Suppressor macrophage (primary cell): ENCODE data around the gene LHFPL3.
"Not testable (repeated sequence)": the region's sequence is repeated elsewhere in the genome, so short reads cannot be mapped to it uniquely, and the experiment has no call there.

Experiments
- DNase-seq, 4 experiments: peaks; one replicate each; pipeline ENCODE4 v3.0.0-alpha.2; 2020 to 2022

Gene LHFPL3

DNA sequence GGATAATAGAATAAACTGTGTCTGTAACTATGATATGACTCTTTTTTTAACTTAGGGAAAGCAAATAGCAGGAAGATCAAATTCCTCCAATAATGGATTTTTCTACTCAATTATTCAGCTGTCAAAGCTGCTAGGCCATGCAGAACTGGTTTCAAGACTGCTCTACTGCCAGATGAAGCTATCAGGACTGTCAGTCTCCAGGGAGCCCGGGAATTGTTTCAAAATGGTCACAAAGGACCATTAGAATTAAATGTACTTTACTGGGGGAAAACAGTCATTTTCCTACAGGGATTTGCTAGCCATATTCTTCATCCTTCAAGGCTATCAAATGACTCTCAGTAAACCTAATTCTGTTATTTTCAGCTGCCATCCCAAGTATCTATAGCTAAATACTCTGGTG lies 276.3 kb downstream of the LHFPL3 start:
- no peak for DNase-seq

DNA sequence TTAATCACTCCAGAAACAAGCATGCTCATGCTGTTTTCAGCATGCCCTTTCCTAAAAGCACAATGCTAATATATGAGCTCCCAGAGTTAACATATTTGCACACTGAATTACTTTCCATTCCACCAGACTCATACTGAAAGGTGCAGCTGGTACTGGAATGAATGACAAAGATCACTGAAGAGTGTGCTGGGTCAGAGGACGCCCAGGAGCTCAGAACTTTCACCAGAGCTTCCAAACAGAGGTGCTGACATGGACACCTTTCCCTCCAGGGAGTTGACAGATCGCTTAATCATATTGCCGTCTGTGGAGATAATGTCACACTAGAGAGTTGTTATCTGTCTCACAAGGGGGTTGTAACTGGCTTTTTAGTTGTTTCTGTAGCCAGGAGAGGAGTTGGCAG lies 292.9 kb downstream of the LHFPL3 start:
- DNase-seq, result no peak

DNA sequence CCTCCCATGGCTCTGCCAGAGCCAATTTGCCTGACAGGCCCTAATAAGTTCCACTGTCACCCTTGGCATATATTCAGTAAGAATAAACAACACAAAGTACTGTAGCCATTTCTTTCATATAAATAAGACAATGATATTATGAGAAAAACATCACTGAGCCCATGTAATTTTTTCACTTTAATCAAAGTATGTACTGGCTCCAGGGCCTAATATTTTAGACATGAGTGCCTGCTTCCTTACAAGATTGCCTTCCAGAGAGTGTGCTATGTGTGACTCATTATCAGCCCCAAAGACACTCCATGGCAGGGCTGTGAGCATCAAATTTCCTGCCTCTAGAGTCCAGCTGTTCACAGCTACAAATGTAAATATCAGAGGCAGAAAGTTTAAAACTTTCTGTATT lies 297.6 kb downstream of the LHFPL3 start:
- DNase-seq, result no peak

DNA sequence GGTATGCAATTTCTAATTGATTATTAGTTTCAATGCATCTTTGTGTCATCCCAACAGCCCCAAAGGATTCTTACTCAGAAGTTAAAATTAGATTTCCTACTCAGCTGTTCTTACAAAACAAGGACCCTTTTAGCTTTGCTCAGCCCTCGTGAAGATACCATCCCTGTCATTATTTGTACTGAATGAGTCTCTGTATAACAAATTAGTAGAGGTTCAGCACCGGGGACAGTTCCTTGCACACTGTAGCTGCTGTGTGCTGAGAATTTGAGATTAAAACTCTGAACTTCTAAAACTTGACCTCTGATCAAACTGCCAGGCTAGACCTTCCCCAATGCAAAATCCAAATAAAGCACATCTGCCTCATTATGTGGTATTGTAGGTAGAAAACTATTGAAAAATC lies 299.1 kb downstream of the LHFPL3 start:
- DNase-seq, result peak; percentile 15 to 49 (median 28)

DNA sequence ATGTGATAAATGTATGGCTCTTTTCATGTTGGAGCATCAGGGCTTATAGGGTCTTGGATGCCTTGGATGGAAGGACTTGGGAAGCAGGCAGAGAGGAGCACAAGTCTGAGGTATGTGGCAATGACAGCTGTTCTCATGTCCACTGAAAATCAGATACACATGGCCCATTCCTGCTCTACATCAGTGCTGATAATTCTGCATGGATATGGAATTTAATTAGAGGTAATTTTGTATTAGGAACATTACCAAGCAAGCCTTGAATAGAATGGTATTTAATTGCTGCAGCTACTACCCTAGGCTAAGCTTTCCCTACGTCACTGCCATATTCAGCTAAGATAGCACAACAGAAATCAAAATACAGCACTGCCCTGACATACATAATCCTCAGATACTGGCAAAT lies 299.6 kb downstream of the LHFPL3 start:
- no peak for DNase-seq

DNA sequence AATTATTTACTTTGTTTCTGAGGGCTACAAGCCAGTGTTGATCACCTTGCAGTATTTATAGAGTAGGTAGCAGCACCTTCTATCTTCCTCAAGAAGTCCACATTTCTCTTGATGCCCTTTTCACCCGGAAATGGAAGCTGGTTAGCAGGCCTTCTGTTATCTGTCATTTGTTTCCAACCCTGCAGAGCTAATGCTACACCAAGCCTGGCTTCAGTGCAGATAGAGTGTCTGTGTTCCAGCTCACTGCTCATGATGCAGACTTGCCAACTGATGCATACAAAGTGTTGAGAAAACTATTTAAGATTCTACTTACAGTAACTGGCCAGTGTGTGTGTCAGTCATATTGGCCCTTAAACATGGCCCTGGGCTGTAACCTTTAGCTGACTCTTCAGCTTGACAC lies 301.0 kb downstream of the LHFPL3 start:
- DNase-seq, result no peak

DNA sequence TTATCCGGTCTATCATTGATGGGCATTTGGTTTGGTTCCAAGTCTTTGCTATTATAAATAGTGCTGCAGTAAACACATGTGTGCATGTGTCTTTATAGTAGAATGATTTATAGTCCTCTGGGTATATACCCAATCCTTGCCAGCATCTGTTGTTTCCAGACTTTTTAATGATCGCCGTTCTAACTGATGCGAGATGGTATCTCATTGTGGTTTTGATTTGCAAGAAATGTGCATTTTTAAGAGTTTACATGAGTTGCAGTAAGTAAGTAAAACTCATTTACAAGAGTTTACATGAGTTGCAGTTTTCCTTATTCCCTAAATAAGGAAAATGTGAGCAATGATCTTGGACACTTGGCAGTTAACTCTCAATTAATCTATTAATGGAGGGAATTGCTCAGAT lies 312.1 kb downstream of the LHFPL3 start:
- no peak for DNase-seq

DNA sequence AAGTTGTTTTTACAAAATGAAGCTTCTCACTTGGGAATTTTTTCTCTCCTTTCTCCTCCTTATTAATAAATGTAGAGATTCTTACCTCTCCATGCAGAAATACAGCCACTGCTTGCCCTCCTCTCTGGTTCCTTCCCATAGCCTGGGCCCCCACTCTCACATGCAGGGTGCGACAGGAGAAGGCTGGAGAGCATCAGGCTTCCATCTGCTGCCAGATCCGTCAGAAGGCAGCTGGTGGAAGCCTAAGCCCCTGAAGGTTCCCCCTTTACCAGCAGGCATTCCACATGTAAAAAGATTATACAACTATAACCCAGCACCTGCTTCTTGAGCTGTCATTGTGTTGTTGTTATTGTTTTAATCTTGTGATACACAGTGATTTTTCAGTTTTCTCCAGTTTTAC lies 314.2 kb downstream of the LHFPL3 start:
- DNase-seq, result no peak

DNA sequence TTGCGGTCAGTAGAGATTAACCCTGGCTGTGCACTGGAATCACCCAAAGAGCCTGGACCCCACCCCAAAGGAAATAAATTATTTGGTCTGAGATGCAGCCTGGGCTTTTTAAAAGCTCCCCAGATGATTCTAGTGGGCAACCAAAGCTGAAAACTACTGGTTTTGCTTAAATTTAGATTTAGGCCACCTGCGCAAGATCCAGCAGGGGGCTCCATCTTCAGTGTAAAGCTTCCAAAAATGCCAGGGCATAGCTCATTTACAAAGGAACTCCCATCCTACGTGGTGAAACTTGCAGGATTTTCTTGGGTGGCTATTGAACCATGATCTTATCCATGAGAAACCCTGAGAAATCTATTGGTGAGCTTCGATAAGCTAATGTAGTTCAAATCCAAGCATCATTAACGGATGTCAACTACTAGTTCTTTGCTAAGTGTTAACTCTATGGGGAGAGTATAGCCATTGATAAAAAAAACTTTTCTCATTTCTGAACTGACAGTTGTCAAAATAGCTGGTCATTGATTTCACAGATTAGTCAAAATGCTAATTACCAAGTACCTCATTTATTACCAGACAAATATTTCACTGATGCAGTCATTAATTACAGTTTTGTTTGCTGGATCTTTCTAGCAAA lies 315.3 kb downstream of the LHFPL3 start:
- peak; percentile 9 to 28 (median 23) for DNase-seq

DNA sequence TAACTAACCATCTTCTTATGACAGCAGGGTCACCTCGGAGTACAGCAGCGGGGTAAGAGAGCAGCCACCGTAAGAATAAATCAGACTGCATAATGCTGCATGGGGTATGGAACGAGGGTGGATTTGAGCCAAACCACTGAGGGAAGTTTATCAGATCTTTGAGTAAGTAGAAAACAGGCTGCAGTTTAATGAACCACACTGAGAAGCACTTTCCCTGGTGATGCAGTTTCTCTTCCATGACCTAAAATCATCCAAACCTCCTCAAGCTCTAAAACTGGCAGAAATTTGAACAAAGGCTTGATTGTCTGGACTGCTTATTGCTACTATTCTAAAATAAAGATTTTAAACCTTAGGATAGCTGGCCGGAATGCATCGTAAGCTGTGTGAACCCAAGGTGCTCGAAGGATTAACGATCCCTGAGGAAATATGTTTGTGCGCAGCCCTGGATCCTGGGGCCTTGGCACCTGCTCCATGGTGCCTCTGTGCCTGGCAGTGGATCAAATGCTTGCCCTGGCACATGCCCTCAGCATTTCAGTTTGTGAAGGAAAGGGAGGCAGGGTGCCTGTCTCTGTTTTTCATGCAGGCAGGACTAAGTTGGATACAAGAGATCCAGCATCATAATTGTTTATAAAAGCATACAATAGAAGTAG lies 322.7 kb downstream of the LHFPL3 start:
- no peak for DNase-seq

DNA sequence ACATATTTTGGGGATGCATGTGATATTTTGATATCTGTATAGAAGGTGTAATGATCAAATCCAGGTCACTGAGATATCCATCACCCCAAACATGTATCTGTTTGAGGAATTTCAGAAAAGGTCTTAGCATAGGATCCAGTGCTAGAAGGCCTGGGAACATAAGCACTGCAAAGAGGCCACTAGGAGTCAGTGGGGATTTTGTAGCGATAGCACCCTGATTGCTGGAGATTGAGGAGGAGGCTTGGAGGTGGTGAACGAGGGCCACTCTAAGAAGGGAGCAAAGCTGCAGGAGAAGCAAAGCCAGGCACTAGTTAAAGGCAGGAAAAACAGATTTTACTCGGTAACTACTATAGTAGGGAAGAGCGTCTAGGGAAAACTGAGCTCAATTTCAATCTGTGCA lies 324.0 kb downstream of the LHFPL3 start:
- no peak for DNase-seq

DNA sequence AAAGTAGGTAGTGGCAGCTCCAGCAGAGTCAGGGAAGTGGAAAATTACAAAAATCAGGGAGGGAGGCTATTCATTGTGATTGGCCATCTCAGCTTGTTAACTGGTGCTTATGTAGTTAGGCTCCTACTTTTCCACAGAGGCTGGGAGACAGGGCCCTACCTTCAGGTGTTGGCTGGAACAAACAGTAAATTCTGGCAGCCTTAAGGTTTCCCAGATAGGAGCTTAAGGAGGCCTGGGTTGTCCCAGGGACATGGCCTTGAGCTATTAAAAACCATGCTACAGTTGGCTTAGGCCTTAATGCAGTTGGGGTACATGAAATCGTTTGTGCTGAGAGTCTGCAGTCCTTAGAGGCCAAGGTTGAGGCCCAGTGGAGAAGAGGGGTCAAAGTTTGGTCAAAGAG lies 324.5 kb downstream of the LHFPL3 start:
- DNase-seq, result no peak

DNA sequence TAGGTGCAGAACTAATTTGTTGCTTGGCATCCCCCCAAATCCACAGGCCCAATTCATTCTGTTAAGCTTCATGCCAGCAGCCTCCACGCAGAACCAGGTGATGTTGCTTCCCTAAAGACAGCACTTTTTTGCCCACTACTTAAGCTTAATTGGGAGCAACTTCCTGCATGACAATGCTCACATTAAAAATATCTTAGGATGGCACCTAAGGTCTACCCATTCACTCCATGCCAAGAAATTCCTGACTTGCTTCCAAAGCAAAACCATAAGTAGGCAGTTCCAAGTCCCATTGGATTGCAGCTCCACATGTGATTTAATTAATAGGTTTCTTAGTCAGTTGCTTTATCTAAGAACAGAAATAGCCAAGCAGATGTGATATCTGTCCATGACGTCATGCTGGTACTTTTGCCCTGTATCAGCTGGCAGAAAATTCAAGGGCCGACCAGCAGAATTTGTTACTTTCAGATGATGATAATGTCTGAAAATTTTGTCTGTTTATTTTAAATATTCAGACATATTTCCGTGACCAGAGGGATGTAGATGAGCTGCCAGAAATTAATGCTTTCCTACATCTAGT lies 325.5 kb downstream of the LHFPL3 start:
- DNase-seq, result no peak

DNA sequence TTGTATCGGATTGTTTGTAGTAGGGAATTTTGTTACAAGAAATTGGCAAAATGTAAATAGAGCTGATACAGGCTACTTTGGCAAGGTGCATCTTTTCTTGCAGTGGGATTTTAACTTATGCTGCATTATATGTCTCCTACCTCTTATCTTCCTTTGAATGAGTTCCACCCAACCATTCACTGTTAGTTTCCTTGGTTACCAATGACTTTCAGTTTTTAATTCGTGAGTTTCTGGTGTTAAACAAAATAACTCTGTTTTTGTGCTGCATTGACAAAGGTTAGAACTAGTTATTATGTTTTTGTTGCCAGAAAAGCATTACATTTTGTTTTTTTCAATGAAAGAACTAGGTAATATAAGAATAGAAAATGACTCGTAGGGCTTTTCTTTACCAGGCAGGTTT lies 327.2 kb downstream of the LHFPL3 start:
- no peak for DNase-seq

DNA sequence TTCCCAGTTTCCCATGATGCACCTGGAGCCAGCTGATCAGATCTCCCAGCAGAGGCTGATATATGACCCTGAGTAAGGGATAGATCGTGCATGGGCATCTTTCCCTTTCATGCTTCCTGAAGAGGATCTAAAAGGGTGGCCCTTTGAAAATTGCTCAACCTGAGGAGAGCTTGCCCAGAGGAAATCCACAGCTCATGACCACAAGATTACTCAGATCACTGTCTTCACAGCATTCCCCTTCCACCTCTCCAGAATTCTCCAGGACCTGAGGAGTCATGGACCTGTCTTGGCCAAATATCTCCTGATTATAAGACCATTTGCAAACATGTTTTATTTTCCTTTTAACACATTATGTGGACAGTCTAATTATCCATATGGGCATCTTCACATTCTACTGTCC lies 328.1 kb downstream of the LHFPL3 start:
- DNase-seq, result no peak

DNA sequence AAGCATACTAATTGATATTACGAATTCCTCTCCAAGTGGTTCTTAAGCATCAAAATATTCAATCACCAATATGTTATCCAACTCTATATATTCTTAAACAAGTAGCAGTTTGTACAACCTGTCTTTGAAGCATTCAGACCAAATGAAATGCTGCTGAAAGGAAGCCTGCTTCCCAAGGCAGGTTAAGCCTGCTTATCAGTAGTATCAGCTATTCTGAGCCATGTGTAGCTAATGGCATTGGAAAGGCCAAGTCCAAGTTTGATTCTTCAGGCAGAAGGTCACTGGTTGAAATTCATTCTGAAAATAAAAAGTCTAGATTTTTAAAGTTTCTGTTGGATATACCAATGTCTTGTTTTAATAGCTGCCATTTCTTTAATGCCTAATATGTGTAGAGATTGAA lies 328.7 kb downstream of the LHFPL3 start:
- DNase-seq, result no peak

DNA sequence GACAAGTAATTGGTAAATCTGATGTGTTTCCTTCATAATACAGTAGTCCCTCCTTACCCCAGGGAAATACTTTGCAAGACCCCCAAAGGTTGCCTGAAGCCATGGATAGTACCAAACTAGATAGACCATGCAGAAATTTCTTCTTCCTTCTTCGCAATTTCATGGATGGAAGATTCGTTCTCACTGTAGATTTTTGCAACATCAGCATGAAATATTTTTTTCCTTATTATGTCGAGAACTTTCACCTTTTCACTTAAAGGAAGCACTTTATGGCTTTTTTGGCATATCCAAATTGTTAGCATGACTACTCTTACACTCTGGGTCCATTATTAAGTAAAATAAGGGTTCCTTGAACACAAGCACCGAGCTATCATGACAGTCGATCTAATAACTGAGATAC lies 333.2 kb downstream of the LHFPL3 start:
- no peak for DNase-seq

DNA sequence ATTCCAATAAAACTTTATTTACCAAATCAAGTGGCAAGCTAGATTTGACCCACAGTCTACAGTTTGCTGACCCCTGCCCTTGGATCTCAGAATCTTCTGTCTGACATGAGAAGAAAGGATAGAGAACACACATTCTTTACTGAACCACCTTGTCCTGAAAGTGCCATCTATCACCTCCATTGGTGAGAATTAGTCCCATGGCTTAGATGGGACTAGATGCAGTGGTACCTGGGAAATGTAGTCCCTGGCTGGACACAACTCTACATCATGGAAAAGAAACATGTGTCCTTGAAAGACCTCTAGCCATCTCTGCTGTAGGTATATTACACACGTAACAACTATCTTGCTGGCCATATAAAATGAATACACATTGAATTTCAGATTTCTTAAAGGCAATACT lies 336.2 kb downstream of the LHFPL3 start:
- DNase-seq, result no peak

DNA sequence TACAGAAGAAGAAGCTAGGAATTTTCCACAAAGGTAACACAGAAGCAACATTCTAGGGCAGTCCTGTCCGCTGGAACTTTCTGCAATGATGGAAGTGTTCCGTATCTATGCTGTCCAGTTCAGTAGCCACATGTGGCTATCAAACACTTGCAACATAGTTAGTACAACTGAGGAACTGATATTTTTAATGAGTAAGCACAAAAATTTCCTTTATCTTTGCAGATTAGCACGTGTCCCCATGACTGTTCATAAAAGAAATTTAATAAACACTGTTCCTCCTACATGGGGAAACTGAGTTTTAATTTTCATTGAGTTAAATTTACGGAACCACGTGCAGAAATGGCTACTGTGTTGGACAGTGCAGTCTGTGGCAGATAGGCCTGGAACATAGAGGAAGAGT lies 349.2 kb downstream of the LHFPL3 start:
- no peak for DNase-seq

DNA sequence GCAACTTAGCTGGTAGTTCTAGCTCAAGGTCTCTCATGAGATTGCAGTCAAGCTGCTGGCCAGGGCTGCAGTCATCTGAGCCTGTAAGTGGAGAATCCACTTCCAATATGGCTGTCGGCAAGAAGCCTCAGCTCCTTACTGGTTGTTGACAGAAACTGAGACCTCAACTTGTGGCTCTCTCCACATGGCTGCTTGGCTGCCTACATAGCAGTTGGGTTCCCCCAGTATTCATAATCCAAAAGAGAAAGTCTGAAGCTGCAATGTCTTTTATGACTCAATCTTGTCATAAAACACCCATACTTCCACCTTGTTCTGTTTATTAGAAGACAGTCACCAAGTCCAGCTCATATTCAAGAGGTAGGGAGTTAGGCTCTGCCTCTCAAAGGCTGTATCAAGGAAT lies 350.7 kb downstream of the LHFPL3 start:
- no peak for DNase-seq

DNA sequence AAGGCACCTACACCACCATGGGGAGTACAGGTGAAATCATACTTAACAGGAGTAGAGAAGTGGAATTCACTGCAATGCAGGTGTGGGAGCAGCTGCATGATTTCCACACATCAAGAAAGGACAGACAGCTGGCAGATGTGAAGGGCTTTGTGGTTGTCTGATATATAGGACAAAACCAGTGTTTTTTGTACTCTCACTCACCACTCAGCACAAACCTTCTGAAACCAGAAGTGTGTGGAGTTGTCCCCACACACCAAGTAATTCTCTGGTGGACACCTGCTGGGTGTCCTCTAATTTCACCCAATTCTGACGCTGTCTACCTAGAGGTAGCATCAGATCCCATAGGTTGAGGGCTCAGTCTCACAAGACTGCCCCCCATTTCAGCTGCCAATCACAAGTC lies 357.9 kb downstream of the LHFPL3 start:
- no peak for DNase-seq

DNA sequence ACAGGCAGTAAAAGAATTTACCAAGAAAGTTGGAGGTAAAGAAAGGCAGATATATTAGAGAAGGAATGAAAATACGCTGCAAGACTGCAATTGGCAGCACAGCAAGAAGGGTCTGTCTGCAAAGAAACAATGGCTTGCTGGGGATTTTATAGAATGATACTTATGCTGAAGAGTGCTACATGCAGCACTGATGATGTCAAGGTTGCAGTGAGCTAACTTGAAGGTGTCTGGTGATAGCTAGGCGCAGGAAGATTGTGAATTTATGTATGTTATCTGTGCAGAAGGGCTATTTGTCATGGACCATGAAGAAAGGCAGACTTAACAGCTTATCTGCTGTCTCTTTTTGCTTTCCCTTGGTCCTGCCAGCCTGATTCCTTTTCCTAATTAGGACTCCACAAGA lies 366.3 kb downstream of the LHFPL3 start:
- no peak for DNase-seq

DNA sequence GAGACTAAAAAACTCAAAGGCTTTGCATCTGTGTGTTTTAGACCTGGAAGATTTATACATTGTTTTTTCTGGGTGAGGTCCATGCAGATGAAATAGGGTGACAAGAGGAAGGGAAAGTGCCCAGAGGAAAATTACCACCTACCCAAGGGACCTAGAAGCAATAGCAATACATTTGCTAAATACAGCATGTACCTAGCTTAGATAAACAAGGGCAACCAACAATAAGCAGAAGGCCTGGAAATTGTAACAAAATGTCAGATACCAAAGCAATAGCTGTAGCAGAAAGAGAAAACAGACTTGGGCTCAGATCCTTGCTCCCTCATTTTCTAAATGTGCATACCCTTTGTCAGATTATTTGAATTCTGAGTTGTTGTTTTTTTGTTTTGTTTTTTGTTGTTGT lies 367.2 kb downstream of the LHFPL3 start:
- no peak for DNase-seq

DNA sequence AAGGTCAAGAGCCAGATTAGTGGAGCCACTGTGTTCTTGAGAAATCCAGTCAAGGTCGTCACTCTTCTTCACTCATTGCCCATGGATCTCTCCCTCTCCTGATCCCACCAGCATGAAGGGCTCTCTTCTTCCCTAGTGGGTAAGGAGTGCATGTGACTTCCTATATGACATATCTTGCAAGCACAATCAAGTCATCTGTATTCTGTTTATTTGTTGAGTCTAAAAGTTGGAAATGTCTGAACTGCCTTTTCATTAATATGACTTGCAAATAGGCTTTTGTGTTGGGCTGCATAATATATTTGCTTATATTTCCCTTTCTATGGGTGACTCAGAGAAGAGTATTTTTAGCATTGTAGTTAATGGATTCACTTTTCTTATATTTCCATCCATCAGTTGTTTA lies 371.9 kb downstream of the LHFPL3 start:
- no peak for DNase-seq

DNA sequence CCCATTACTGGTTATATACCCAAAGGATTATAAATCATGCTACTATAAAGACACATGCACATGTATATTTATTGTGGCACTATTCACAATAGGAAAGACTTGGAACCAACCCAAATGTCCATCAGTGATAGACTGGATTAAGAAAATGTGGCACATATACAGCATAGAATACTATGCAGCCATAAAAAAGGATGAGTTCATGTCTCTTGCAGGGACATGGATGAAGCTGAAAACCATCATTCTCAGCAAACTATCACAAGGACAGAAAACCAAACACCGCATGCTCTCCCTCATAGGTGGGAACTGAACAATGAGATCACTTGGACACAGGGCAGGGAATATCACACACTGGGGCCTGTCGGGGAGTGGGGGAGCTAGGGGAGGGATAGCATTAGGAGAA lies 392.6 kb downstream of the LHFPL3 start:
- not testable (repeated sequence) for DNase-seq
